ENCODE measurements around the gene POLRMT. TPM values are rescaled to one million over a fixed set of nuclear protein-coding genes. Genes with fewer than 3 reads are reported as not detected.

The POLRMT gene
- total and polyA plus RNA-seq, 2 donors (not counting 1 experiment from before 2014, with no cell fraction given): 7.3 to 21.5 TPM

DNA sequence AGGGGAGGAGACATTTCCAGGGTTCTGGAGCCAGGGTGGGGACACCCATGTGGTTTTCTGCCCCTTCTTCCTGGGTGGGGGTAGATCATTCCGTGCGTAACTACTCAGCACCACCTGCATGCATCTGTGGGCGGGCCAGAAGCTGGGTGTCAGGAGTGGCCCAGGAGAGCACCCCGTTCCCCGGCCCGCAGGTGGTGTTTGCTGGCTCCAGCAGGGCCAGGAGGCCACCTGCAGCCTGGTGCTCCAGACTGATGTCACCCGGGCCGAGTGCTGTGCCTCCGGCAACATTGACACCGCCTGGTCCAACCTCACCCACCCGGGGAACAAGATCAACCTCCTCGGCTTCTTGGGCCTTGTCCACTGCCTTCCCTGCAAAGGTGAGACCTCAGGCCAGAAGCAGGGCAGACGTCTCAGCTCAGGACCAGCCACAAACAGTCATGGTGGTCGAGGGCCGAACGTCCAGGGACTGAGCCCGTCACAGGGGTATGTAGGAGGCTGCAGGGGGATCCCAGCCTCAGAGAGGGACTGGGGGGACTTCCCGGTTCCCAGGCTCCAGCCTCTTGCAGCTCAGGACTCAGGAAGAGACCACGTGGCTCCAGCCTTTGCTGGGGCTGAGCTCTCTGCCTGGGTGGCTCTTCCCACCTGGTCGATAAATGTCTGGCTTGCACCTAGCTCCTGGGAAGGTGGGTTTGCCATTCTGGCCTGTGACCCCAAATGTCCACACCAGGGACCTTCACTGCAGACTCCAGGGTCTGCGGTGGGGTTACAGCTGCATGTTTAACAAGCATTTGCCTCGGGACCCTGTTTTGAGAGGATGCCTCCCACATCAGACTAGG, 44.5 kb upstream of the POLRMT start:
- no peaks in the 10 kb centered on the region for H4K20me1 ChIP-seq (ENCODE audit: control insufficient read depth, extremely low read depth, insufficient read depth, low read length)
- peak overlapping the region in 2 of 4 experiments; percentile 32 to 35 for H3K4me3 ChIP-seq (replicated peaks in 1 of 4; ENCODE audit: control extremely low read depth in 1 of 4, insufficient read depth in 1 of 4, low read depth in 3 of 4, low read length in 4 of 4)
- TF ChIP-seq EZH2 (IDR thresholded peaks at IDR 0.05; ENCODE audit: low read length, missing control alignments): no peak
- TF ChIP-seq, protein P1, sequence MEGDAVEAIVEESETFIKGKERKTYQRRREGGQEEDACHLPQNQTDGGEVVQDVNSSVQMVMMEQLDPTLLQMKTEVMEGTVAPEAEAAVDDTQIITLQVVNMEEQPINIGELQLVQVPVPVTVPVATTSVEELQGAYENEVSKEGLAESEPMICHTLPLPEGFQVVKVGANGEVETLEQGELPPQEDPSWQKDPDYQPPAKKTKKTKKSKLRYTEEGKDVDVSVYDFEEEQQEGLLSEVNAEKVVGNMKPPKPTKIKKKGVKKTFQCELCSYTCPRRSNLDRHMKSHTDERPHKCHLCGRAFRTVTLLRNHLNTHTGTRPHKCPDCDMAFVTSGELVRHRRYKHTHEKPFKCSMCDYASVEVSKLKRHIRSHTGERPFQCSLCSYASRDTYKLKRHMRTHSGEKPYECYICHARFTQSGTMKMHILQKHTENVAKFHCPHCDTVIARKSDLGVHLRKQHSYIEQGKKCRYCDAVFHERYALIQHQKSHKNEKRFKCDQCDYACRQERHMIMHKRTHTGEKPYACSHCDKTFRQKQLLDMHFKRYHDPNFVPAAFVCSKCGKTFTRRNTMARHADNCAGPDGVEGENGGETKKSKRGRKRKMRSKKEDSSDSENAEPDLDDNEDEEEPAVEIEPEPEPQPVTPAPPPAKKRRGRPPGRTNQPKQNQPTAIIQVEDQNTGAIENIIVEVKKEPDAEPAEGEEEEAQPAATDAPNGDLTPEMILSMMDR (conservative IDR thresholded peaks at IDR 0.05 in 1 of 2, IDR thresholded peaks at IDR 0.05 in 1 of 2; ENCODE audit: low read depth in 1 of 2, low read length in 2 of 2): no peak
- DNase-seq (ENCODE audit: low read depth in 2 of 2): peak; percentile 44 to 65
- H3K27me3 ChIP-seq (ENCODE audit: control insufficient read depth, insufficient read depth, low read length): no peaks in the 10 kb centered on the region
- no peak overlapping the region for H3K4me2 ChIP-seq (ENCODE audit: extremely low read depth, insufficient read depth, low read length)
- H3K9ac ChIP-seq (ENCODE audit: insufficient read depth, low read length): no peak overlapping the region
- no peaks in the 10 kb centered on the region for H3K36me3 ChIP-seq (ENCODE audit: control insufficient read depth, insufficient read depth, low read length)
- peaks cover 17% of the 10 kb centered on the region for H3K4me1 ChIP-seq (ENCODE audit: control insufficient read depth, extremely low read depth, insufficient read depth, low read length)
- H2AFZ ChIP-seq (ENCODE audit: low read length): no peak overlapping the region
- H3K27ac ChIP-seq (ENCODE audit: insufficient read depth, low read length): peak overlapping the region; percentile 26
- no peaks in the 10 kb centered on the region for H3K9me3 ChIP-seq (ENCODE audit: control insufficient read depth, insufficient read depth, low read depth, low read length)
- H3K79me2 ChIP-seq (ENCODE audit: control insufficient read depth, insufficient read depth, low read length): peaks cover 2% of the 10 kb centered on the region

DNA sequence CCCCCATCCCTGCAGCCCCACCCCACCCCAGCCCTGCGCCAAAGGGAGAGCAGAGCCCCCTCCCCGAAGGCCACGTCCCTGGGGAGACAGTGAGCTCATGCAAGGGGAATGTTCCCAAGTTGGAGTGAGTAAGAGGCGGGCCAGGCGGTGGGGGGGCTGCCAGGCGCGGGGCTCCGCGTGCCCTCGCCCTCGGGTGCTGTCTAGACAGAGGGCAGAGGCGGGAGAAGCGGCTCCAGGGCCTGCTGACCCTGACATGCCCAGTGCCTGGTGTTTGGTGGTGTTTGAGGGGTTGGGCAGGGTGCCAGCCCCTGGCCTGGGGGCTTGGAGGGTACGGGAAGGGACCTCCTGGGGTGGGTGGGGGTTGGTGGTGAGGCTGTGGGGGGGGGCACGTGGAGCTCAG, 43.9 kb upstream of the POLRMT start:
- H2AFZ ChIP-seq (ENCODE audit: low read length): no peak overlapping the region
- no peak overlapping the region for H3K4me2 ChIP-seq (ENCODE audit: extremely low read depth, insufficient read depth, low read length)
- H3K27ac ChIP-seq (ENCODE audit: insufficient read depth, low read length): no peak overlapping the region

More for the DNA sequence above, 43.9 kb upstream of the POLRMT start:
- peak; percentile 82 to 89 for DNase-seq (ENCODE audit: low read depth in 2 of 2)
- H3K4me1 ChIP-seq (ENCODE audit: control insufficient read depth, extremely low read depth, insufficient read depth, low read length): peaks cover 17% of the 10 kb centered on the region
- peak overlapping the region in 3 of 4 experiments; percentile 50 to 85 (median 67) for H3K4me3 ChIP-seq (replicated peaks in 1 of 4; ENCODE audit: control extremely low read depth in 1 of 4, insufficient read depth in 1 of 4, low read depth in 3 of 4, low read length in 4 of 4)
- TF ChIP-seq, protein P1 (conservative IDR thresholded peaks at IDR 0.05 in 1 of 2, IDR thresholded peaks at IDR 0.05 in 1 of 2; ENCODE audit: low read depth in 1 of 2, low read length in 2 of 2): no peak
- no peak for TF ChIP-seq EZH2 (IDR thresholded peaks at IDR 0.05; ENCODE audit: low read length, missing control alignments)
- H3K27me3 ChIP-seq (ENCODE audit: control insufficient read depth, insufficient read depth, low read length): no peaks in the 10 kb centered on the region
- H3K9me3 ChIP-seq (ENCODE audit: control insufficient read depth, insufficient read depth, low read depth, low read length): no peaks in the 10 kb centered on the region
- no peaks in the 10 kb centered on the region for H3K36me3 ChIP-seq (ENCODE audit: control insufficient read depth, insufficient read depth, low read length)
- peaks cover 2% of the 10 kb centered on the region for H3K79me2 ChIP-seq (ENCODE audit: control insufficient read depth, insufficient read depth, low read length)
- H4K20me1 ChIP-seq (ENCODE audit: control insufficient read depth, extremely low read depth, insufficient read depth, low read length): no peaks in the 10 kb centered on the region
- peak overlapping the region; percentile 32 for H3K9ac ChIP-seq (ENCODE audit: insufficient read depth, low read length)
